ENCODE data around the gene PDE7B. TPM values are rescaled to one million over a fixed set of nuclear protein-coding genes. Genes with fewer than 3 reads are reported as not detected.

The PDE7B gene
- total RNA-seq, 1 donor: 1.7 TPM

DNA sequence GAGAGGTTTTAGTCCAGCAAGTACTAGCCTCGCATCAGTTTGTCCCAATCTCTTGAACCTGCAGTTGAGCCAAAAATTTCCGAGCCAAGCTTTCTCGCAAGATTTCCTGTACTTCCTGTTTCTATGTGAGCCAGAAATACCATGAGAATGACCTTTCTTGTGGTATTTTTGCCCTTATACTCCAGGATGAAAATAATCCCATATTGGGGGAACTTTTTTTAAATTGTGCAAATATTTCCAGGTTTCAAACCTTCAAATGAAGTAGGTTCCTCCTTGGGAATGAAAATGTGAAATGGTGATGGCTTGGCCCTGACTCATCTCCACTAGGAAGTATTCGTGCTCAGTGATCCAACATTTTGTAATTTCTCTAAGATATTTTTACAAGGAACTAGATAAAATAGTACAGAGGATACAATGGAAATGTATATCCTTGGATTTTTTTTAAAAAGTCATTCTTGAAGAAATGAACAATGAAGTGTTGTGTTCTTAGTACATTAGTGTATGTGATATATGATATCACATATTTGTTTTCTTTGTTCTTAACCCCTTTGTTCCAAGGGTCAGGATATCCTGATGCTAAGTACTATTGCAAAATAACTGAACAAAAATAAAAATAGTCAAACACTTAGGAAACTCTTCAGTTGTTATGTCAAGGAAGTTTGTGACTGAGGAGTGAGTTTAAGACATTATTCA is 184.0 kb downstream of the PDE7B start:
- TF ChIP-seq, protein P1, sequence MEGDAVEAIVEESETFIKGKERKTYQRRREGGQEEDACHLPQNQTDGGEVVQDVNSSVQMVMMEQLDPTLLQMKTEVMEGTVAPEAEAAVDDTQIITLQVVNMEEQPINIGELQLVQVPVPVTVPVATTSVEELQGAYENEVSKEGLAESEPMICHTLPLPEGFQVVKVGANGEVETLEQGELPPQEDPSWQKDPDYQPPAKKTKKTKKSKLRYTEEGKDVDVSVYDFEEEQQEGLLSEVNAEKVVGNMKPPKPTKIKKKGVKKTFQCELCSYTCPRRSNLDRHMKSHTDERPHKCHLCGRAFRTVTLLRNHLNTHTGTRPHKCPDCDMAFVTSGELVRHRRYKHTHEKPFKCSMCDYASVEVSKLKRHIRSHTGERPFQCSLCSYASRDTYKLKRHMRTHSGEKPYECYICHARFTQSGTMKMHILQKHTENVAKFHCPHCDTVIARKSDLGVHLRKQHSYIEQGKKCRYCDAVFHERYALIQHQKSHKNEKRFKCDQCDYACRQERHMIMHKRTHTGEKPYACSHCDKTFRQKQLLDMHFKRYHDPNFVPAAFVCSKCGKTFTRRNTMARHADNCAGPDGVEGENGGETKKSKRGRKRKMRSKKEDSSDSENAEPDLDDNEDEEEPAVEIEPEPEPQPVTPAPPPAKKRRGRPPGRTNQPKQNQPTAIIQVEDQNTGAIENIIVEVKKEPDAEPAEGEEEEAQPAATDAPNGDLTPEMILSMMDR (IDR thresholded peaks at IDR 0.05; ENCODE audit: insufficient read depth, low read depth, low read length): no peak
- H3K4me3 ChIP-seq (ENCODE audit: low read depth, low read length): no peak overlapping the region
- DNase-seq (ENCODE audit: low read depth): peak; percentile 50

DNA sequence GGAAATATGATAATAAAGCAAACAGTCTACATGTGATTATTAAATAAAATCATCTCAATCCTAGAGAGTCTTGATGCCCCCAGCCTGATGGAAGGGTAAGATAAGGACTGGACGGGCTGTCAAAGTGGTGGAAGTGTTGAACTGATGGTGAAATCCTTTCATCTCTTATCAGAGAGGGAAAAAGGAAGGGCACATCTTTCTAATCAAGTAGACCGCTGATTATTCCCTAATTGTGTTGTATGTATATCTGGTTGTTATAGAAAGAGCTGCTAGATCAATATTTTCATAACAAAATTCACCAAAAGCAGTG is 184.5 kb downstream of the PDE7B start:
- H3K4me3 ChIP-seq (ENCODE audit: low read depth, low read length): no peak overlapping the region
- TF ChIP-seq, protein P1 (IDR thresholded peaks at IDR 0.05; ENCODE audit: insufficient read depth, low read depth, low read length): no peak
- no peak for DNase-seq (ENCODE audit: low read depth)

DNA sequence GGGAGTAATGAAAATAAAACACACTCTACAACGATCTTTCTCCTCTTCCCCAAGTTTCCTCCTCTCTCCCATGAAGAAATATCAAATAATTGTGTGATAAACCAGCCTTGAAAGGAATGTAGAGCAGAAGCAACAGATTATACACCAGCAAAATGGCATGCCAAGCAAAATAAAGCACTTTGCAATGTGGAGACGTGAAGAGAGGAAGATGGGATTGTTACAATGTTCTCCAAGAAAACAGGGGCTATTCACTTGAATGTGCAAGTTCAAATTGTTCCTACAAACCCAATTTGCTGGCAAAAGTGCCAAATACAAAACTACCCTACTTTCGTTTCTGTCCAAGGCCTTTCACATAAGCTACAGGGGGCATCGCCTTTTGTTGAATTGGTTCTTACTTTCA is 185.1 kb downstream of the PDE7B start:
- no peak overlapping the region for H3K4me3 ChIP-seq (ENCODE audit: low read depth, low read length)
- TF ChIP-seq, protein P1 (IDR thresholded peaks at IDR 0.05; ENCODE audit: insufficient read depth, low read depth, low read length): no peak
- no peak for DNase-seq (ENCODE audit: low read depth)

DNA sequence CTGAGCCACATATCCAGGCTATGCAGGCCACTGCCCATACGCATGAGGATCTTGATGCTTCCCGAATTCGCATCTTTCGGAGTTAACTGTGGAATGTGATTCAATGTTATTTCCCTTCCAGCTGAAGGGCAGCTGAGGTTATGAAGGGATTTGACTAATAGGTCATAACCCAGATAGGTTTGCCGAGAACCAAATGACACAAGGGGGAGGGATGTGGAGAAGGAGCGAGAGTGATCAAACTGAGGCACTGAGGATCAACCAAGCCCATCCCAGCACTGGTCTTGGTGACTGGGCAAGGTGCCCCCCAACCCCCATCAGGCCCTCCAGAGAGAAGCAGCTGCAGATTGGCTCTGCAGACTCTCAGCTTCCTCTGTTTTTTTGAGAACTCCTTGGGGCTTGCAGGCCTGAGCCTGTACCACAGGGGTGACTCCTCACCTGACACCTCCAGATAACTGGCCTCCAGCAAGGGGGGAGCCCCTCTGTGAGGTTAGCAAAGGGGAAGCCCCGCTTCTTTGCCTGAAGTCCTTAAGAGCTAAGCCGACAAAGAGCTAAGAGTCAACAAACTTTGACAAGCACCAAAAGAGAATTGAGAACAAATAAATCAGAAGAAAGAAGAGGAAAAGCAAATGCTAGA is 185.9 kb downstream of the PDE7B start:
- TF ChIP-seq, protein P1 (IDR thresholded peaks at IDR 0.05; ENCODE audit: insufficient read depth, low read depth, low read length): no peak
- no peak for DNase-seq (ENCODE audit: low read depth)
- peak overlapping the region; percentile 44 for H3K4me3 ChIP-seq (ENCODE audit: low read depth, low read length)

- peak overlapping the region; percentile 44 for H3K4me3 ChIP-seq (ENCODE audit: low read depth, low read length)
- TF ChIP-seq, protein P1 (IDR thresholded peaks at IDR 0.05; ENCODE audit: insufficient read depth, low read depth, low read length): peak; percentile 41
- peak; percentile 70 for DNase-seq (ENCODE audit: low read depth)
Measured at GRCh38 chr6:136037876-136038460, 186.5 kb downstream of the PDE7B start.

DNA sequence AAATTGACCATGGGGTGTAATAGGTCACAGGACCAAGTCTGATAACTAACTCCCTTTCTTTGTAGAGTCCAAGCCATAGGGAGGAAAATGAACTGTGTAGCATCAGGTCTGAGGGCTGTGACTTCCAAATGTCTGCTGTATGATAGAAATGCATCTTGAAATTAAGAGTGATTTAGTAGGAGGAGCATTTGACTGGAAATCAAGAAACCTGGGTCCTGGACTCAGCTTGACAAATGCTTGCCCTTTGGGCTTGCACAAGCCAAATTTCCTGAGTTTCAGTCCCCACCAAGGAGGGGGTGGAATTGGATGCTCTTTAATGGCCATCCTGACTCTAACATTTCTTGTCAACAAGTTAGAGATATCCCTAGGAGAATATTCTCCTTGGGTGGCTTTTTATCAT is 187.0 kb downstream of the PDE7B start:
- H3K4me3 ChIP-seq (ENCODE audit: low read depth, low read length): peak overlapping the region; percentile 44
- no peak for DNase-seq (ENCODE audit: low read depth)
- TF ChIP-seq, protein P1 (IDR thresholded peaks at IDR 0.05; ENCODE audit: insufficient read depth, low read depth, low read length): no peak

Measured in fibroblast of villous mesenchyme (primary cell).